HG03442 (cell line): ENCODE results near the gene TK2.
"Not testable (repeated sequence)": the region's sequence is repeated elsewhere in the genome, so short reads cannot be mapped to it uniquely, and the experiment has no call there.

Source experiments
- ATAC-seq: cut with Tn5 transposase; IDR thresholded peaks from one replicate; pipeline ENCODE4 v1.9.1; 2021; ENCODE audit warnings: mild to moderate bottlenecking, moderate library complexity; ENCODE audit not compliant: unreplicated experiment

Gene TK2

DNA sequence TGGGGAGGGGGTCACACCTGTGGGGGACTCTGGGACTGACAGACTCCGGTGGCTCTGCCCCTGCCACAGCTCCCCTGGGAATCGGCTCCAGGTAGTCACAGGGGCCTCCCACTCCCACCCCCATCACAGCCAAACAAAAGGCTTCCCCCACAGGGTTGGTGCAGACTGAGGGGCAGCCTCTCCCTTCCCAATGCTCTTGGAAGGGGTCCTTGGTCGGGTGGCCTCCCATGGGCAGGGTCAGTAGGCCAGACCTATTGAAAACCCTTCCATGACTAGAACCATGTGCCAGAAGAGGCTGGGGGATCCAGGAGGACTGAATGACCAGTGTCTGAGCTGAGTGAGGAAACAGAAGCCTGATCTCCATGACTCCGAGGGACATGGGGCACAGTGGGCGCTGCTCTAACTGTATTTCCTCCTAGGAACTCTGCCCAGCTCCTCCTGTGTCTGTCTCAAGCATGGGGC is 28.6 kb downstream of the TK2 start:
- ATAC-seq: no peak

DNA sequence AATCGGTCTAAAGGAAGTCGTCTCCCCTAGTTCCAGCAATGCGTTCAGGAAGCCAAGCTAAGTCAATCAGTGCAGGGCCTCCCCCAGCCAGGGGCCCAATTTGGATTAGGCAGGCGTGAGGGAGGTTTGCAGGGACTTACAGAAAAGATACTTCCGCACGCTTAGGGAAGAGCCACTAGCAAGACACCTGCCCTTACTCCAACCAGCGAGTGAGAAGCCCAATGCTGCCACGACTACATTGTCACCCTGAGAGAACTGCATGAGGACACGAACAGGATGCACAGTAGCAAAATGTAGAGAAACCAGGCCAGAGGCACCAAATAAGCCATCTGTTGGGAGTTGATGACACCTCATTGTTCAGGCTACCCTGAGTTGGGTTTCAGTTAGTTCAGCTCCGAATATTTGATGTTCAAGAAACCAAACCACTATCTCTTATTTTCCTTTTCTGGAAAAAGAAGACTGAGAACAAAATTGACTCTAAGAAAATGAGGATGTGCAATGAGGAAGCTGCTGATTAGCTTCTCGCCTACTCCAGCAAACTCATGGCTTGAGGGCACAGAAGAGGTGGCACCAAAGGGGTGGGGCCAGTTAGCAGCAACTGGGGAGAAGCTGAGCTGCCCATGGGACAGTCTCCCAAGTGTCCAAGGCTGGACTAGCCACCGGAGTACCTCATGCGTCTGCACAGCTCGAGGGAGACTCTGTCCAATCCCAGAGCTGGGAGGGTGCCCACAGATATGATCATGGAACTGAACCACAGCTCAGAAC is 29.3 kb downstream of the TK2 start:
- no peak for ATAC-seq

DNA sequence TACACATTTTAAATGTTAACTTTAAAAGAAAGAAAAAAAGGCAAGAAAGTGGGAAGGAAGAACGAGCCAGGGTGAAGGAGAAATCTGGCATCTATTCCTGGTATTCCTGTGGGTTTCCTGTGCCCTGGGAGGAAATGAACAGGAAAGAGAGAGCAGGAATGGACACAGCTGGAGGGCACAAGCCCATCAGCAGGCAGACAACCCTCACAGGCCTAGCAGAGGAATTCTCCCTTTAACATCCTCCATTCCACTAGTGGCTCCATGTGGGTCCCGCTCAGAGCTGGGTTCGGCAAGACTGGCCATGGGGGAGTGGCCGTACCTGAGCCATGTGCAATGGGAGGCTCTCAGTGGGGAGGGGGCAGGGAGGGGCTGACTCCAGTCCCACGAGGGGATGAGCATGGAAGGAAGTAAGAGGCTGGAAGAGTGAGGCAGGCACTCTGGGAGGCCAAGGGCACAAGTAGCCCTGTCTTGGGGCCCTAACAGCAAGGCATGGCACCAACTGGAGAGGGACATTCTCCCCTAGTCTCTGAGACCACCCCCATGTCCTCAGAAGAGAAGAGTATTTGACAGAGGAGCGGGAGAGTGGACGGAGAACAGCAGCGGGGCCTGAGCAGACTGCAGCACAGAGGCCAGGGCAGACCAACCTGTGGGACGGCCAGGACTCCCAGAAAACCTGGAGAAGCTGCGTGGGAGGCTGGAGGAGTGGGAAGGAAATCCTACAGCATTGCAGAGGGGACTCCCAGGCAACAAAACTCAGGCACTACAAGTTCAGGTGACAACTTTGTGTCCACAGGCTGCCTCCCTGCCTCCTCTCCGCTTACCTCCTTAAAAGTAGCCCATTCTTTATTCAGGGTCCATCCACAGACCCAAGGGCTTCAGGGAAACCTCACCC is 30.2 kb downstream of the TK2 start:
- no peak for ATAC-seq

DNA sequence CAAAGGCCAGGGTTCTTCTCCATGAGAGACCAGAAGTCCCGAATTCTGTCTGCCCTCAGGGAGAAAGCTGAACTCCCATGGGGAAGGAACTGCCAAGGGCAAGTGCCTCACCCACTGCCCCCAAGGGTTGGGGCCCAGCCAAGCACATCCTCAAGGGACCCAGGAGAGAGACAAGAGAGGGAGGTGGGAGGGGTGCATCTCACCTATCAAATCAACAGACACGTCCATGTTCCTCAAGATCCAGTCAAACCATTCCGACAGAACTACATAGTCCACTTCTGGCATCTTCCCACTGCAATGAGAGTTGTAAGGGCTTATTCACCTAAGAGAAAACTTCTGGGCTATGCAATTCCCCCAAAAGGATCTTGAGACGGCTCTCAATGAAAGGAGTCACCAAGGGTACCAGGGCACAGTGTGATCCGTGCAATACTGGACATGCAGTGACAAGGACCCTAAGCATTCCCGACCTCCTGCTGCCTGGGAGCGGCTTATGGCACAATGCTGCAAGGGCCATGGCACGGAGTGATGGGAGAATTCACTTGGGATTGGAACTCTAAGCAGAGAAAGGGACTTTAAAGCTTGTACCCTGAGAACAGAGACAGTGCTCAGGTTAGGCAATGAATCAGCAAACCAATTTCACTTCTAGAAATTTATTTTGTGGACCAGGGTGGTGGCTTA is 32.2 kb downstream of the TK2 start:
- ATAC-seq: no peak

DNA sequence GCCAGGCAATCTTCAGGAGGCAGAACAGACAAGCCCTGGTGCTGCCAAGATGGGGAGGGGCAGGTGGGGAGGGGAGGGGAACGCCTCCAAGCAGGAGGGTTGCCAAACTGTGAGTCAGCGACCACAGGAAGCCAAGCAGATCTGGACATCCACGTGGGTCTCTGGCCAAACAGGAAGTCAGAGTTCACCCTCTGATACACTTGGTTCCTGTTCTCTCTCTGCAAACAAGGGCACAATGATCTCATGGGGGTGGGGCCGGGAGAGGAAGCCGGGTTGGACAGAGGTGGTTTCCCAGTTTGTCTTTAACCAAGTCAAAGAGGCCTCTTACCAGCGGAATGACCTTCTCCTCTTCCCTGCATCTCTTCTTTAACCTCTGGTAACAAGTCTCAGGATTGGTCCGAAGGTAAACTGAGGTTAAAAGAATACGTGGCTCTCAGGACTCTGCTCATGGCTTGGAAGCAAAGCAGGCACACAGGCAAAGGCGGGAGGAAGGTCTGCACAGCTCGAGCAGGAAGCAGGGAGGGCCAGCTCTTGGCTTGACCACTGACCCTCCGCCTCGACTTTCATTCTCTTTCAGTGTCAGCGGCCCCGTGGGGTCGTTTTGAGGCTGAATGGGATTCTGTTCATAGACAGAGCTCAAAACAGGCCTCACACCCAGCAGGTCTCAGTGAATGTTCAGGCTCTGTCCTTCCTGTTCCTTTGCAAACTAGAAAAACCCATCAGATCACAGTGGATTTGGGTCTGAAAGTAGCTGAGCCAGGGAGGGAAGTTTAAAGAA is 32.9 kb downstream of the TK2 start:
- ATAC-seq: peak; percentile 97

DNA sequence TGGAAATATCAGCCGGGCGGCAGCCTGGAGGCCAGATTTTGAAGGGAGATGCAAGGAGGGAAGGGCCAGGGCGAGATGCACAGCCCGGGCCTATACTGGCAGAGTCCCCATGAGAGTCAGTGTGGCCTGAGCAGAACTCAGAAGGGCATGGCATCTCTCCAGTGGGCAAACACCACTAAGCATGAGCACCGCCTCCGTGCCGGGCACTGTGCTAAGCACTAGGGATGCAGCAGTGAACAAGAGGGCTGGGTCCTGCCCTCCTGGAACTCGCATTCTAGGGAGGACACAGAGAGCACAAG is 33.5 kb downstream of the TK2 start:
- peak; percentile 5 for ATAC-seq

DNA sequence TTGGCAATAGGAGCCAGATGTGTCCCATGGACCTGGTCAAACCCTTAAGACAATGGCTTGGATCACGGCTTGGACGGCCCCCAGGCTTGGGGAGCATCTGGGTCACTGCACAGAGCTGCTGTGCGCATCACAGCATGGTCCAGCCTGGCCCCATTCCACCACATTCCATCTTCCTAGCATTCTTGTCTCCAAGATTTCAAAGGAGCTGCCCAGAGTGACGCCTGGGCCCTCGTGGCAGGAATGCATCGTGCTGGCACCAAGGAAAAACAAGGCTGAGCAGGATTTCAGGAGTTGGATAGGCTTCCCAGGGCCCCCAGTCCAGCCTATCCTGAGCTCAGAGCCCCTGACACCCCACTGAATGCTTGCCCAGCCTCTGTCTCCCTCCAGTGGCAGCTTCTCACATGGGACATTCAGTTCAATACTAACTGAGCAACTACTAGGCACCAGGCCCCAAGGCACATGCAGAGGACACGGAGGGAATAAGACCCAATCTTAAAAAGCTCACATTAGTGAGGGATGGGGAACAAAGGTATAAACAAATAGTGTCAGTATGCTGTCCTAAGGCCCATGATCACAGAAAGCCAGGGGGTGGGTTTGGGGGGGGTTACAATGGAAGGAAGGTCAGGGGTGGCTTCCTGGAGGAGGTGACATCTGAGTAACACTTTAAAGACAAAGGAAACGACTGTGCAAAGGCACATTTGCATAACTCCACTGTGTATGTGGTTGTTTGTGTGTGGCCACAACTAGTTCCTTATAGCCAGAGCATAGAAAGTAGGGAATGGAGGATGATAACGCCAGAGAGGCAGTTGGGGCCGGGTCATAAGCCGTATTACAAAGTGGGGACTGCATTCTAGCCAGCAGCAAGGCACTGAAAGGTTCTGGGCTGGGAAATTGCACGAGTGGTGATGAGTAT is 34.1 kb downstream of the TK2 start:
- no peak for ATAC-seq

DNA sequence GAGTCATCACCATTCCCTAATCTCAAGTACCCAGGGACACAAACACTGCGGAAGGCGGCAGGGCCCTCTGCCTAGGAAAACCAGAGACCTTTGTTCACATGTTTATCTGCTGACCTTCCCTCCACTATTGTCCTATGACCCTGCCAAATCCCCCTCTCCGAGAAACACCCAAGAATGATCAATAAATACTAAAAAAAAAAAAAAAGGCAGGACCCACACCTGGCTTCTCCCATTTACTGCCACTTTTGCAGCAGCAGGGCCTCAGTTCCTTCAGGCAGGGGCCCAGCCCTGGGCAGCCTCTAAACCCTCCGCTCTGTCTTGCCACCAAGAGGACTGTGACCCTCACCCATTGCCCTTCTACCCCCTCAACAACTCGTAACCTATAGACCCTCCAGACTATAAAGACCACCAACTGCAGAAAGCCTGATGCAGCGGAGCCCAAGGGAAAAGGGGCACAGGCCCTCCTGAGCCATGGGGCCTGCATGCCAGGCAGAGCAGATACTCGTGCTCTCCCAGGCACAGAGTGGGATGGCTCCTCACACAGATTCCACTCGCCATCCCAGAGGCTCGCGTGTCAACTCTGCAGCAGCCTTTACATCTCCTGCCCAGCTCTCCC is 34.8 kb downstream of the TK2 start:
- not testable (repeated sequence) for ATAC-seq

DNA sequence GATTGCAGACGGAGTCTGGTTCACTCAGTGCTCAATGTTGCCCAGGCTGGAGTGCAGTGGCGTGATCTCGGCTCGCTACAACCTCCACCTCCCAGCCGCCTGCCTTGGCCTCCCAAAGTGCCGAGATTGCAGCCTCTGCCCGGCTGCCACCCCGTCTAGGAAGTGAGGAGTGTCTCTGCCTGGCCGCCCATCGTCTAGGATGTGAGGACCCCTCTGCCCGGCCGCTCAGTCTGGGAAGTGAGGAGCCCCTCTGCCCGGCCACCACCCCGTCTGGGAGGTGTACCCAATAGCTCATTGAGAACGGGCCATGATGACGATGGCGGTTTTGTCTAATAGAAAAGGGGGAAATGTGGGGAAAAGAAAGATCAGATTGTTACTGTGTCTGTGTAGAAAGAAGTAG is 35.5 kb downstream of the TK2 start:
- not testable (repeated sequence) for ATAC-seq

DNA sequence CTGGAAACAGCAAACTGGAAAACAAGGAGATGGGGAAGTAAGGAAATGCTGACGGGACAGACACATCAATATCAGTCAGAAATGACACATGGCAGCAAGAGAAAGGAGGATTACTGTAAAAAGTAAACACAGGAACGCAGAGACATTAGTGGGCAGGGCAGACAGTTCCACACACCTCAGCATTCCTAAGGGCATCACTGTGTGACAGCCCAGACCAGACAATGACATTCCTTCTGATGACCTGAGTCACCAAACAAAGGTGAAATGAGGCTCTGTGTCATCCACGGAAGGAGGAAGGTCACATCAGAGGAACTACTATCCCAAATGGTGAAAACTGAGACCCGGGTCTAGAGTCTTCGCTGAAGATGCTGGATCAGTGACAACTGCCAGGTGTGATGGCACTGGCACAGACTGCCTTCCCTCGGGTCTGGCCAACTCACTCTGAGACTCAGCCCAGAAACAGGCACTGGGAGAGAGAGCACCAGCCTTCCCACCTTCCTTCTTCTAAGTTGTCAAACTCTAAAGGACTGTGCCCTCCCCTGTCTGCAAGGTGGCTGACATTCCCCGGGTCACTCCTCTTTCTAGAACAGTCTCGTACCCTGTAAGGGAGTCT is 36.7 kb downstream of the TK2 start:
- no peak for ATAC-seq

DNA sequence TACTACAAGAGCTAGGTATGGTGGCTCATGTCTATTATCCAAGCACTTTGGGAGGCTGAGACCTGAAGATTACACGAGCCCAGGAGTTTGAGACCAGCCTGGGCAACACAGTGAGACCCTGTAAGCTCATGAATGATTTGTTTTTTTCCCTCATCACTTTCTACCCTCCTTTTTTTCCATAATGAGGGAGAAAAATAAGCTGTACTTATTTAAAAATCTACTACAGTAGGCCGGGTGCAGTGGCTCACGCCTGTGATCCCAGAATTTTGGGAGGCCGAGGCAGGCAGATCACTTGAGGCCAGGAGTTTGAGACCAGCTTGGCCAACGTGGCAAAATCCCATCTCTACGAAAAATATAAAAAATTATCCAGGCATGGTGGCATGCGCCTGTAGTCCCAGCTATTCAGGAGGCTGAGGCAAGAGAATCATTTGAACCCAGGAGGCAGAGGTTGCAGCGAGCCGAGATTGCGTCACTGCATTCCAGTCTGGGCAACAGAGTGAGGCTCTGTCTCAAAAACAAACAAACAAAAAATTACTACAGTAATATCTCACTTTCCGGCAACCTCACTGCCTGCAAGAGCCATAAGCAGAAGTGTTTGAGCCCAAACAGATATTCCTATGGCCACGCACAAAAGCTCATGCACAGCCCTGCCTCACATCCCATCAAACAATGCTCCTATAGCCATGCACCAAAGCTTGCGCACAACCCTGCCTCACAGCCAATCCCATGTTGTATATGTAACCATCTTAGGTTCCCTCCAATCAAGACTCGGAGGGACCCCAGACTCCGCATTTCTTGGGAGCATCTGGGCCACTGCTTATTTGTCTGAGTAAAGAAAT is 37.4 kb downstream of the TK2 start:
- ATAC-seq: no peak

DNA sequence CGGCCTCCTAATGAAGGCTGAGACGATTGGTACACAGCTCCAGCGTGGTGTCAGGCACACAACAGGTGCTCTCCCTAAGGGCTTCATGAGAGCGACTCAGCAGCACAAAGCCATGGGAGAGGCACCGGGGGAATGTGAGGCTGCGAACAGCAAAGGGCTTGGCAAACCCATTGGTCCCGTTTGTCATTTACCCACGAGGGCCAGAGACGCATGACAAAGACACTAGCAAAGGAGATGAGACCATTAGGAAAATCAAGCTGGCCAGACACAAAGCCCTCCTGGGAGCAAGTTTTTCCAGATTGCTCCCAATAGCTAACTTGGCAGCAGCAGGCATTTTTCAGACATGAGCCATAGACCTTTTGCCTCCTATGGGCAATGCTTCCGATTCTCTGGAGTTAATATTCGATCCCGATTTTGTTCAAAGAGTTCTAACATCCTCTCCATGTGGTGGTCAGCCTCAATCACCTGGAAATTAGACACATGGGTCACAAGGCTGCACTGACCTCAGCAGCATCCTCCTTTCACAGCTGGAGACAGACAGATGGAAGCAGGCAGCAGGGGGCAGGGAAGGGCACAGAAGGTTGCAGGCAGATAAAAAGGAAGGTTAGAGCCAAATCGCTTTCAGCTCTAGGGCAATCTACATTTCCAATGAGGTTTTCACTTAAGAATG is 38.2 kb downstream of the TK2 start:
- ATAC-seq: no peak

DNA sequence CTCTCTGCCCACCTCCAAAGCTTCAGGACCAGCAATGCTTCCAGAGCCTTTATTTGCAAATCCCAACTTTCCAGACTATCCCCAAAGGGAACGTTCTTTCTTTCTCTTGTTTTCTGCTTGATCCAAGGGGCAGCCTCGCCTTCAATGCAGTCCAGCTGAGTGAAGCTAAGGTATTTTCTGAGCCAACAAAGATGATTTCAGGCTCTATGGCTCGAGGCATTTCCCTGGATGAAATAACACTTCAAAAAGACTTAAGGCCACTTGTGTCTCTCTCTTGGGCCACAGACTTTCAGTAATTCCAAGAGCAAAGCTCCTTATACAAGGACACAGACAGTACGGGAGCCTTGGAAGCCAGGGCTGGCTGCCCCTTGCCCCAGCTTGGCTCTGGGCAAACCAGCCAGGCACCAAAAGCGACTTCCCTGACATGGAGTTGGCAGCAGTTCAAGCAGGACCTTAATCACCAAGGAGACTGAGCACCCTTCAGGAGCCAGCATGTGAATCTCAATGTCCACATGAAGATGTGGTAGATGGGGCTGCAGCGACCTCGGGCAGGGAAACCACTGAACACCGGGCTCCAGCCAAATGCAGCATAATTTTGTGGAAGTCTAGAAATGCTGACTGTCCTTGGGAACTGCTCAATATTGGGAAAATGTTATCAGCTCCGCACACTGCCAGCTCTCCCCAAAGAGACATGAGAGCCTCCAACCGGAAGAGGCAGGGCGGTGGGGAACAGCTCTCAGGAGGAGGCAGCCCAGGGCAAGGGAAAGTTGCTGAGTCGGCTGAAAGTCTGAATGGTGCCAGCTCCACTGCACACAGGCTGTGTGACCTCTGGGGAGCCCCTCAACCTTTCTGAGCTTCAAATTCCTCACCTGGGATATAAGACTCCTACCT is 39.0 kb downstream of the TK2 start:
- ATAC-seq: no peak

DNA sequence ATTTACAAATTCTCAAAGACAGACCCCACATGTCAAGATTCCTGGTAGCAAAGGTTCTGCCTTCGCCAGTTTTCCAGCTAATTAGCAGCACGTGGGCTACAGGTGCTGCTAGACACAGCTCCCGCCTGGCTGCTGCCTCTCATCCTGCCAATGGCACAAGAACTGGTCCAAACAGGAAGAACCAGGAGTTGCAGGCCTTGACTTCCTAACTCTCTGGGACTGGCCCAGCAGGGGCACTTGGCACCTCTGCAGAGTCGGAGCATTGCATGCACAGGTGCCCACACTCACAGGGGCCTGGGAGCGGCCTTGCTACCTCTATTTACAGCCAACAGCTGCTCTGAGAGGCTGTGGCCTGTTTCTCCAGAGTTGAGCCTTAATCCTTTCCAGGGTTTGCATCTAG is 39.6 kb downstream of the TK2 start:
- no peak for ATAC-seq

DNA sequence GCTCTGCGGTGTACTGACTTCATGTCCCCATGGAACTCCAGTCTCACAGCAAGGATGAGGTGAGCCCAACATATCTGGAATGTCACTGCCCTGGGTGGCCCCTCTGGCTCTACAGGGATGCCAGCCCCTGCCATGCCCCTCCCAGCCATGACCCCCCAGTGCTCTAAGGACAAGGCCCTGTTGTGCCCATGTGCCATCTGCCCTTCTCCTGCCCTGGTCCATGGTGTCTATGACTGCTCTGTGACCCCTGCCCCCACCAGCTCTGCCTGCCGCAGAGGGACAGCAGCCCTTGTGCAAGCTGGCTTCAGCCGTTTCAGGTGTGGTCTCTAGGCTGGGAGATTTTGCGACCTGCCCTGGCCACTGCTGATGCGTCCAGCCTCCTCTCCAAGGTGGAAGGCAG is 40.3 kb downstream of the TK2 start:
- no peak for ATAC-seq

DNA sequence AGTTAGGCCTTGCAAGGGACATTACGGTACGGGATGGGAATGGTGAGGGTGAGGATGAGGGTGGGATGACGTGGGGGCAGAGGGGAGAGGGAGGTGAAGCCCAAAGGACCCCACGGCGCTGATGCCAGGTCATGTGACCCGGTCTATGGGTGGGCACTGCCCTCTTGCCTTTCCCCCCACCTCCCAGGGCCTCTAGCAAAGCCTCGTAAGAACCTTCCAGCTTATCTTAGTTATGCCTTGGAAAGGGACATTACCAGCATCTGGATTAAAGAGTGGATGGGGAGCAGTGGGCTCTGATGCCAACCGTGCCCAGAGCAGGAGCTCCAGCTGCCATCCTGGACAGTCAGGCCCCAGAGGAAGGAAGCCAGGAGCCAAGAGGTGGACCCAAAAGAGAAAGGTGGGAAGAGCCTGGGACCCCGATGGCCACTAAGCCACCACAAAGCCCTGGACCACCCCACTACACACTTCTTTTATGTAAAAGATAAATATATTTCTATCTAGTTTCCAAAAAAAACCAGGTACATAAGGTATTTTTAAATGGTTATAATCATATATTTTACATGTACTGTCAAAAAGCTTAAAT is 40.9 kb downstream of the TK2 start:
- no peak for ATAC-seq
